H1 (cell line): Measurements from ENCODE around the gene BCL2. TPM values are rescaled to one million over a fixed set of nuclear protein-coding genes. Genes with fewer than 3 reads are reported as not detected.

Experiments
- CEBPB ChIP-seq: IDR thresholded peaks from 2 replicates; pipeline ENCODE4 v1.6.1; 2012; ENCODE audit warnings: low read depth, low read length
- CHD1 ChIP-seq: IDR thresholded peaks from 2 replicates; pipeline ENCODE4 v1.6.1; 2012; ENCODE audit warnings: low read depth, low read length, improper control_type of control experiment
- CHD7 ChIP-seq: fragments of 300-600 bp; sonication (generic); IDR thresholded peaks from 2 replicates; pipeline ENCODE4 v1.7.1; 2012; ENCODE audit warnings: low read length, moderate library complexity, mild to moderate bottlenecking, inconsistent platforms; ENCODE audit not compliant: insufficient replicate concordance
- CTBP2 ChIP-seq: IDR thresholded peaks from 2 replicates; pipeline ENCODE4 v1.7.0; 2011; ENCODE audit warnings: borderline replicate concordance, mild to moderate bottlenecking, moderate library complexity, mixed read lengths, low read length; ENCODE audit not compliant: insufficient read depth, insufficient read length
- EZH2 ChIP-seq: fragments of 200-600 bp; sonication (generic); IDR thresholded peaks from 2 replicates; pipeline ENCODE4 v1.7.1; 2012; ENCODE audit warnings: low read depth, mild to moderate bottlenecking, moderate library complexity, low read length, inconsistent platforms; ENCODE audit not compliant: severe bottlenecking
- FOSL1 ChIP-seq: IDR thresholded peaks from 2 replicates; pipeline ENCODE4 v1.6.1; 2011; ENCODE audit warnings: mild to moderate bottlenecking, low read depth, low read length, moderate library complexity; ENCODE audit not compliant: insufficient read depth
- HDAC6 ChIP-seq: IDR thresholded peaks from one replicate; pipeline ENCODE4 v1.7.1; 2012; ENCODE audit warnings: low read depth, mild to moderate bottlenecking, inconsistent platforms, low read length, moderate library complexity
- RNF2 ChIP-seq: fragments of 200-900, 300-1000 bp; sonication (generic); IDR thresholded peaks from 2 replicates; pipeline ENCODE4 v1.7.1; 2016; ENCODE audit warnings: borderline replicate concordance, low read depth, mild to moderate bottlenecking, antibody characterized with exemption, low read length; ENCODE audit not compliant: poor library complexity, severe bottlenecking; ENCODE audit errors: missing control alignments
- USF2 ChIP-seq: IDR thresholded peaks from 2 replicates; pipeline ENCODE4 v1.6.1; 2011; ENCODE audit warnings: low read length, improper control_type of control experiment
- YY1 ChIP-seq: IDR thresholded peaks from 2 replicates; pipeline ENCODE4 v1.6.1; 2011; ENCODE audit warnings: low read depth, mild to moderate bottlenecking, low read length
- polyA plus RNA-seq, 7 experiments: library from polyadenylated mRNA; depleted of rRNA in 3 of 7; stranded (reverse) in 5 of 7; unstranded in 2 of 7; fragments of >200 nt in 5 of 7; fragments of 200-250 nt in 2 of 7; gene quantifications; 1 replicate in 5 of 7; 2 replicates in 1 of 7; 4 replicates in 1 of 7; pipeline versions ENCODE4 v1.2.1 to v1.2.3, GENCODE V29; 2011 to 2013; ENCODE audit warnings: missing spikeins in 2 of 7, mixed read lengths in 2 of 7
- total RNA-seq: library from RNA; stranded (reverse); fragmentation: NEBNext Ultra II Directional; extraction: Animal tissue kit (Norgen Biotek cat#: 25700); gene quantifications from 2 replicates; pipeline ENCODE4 v1.2.1, GENCODE V29; 2021

Gene BCL2
- total and polyA plus RNA-seq, 2 of the 8 experiments (the other 6 are each of a cell fraction or from before 2014, with no cell fraction given) = 0.59 to 4.5 TPM

DNA sequence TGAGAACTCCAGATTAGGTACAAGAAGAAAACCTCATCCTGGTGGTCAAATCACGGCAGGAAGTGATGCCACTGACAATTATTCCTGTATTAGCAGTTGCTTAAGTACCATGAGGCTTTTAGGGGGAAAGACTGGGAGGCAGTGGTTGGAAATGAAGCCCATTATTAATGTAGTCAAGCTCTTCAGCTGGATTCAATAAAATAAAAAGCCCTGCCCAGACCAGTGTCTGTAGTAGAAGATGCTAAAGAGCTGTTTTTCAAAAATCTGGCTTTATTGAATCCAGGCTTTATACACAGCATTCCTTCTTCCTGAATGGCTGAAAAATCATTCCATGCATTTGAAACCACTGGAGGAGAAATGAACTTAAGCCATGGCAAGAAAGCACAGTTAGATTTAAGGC, 155.2 kb downstream of the BCL2 start (continued):
- TF ChIP-seq CHD7 = no peak
- TF ChIP-seq HDAC6 = no peak
- TF ChIP-seq RNF2 = no peak
- no peak for TF ChIP-seq EZH2
- no peak for TF ChIP-seq CTBP2
- TF ChIP-seq FOSL1 = no peak
- no peak for TF ChIP-seq YY1
- no peak for TF ChIP-seq USF2
- no peak for TF ChIP-seq CEBPB
- TF ChIP-seq CHD1 = no peak
